Thyroid gland (tissue), 4 donors: ENCODE data around the gene MMP1.

Experiments used
- POLR2A ChIP-seq, 2 donors: fragments of 450-650 bp; IDR thresholded peaks; one replicate each; pipeline ENCODE4 v1.6.1; 2017; ENCODE audit warnings: antibody characterized with exemption in 2 of 2, mild to moderate bottlenecking in 2 of 2, moderate library complexity in 1 of 2
- TF ChIP-seq, protein P1 (sequence below), 6 experiments: fragments of 200-600 bp in 3 of 6; fragments of 450-650 bp in 3 of 6; sonication (generic) in 3 of 6; IDR thresholded peaks; one replicate each; pipeline ENCODE4 v1.5.1; 2016 to 2019; ENCODE audit warnings: antibody characterized with exemption in 6 of 6, mild to moderate bottlenecking in 2 of 6, inconsistent platforms in 1 of 6, moderate library complexity in 1 of 6

DNA sequence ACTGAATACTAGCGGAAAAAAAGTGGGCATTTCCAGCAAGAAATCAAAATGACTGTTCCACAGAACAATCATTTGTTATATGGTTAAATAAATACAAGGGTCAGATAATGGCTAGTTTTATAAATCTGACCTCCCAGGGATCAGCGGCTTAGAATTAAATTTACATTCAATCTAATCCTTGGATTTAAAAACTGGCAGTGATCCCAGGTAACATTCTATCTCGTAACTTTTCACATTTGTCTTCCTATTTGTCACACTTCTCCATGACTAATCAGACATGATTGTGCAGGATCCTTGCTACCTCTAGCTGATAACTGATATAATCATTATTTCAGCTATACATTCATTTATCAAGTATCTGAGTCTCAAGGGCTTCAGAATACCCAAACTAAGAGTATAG lies 48.3 kb upstream of the MMP1 start:
- TF ChIP-seq POLR2A (IDR thresholded peaks at IDR 0.05): no peak
- TF ChIP-seq, protein P1, sequence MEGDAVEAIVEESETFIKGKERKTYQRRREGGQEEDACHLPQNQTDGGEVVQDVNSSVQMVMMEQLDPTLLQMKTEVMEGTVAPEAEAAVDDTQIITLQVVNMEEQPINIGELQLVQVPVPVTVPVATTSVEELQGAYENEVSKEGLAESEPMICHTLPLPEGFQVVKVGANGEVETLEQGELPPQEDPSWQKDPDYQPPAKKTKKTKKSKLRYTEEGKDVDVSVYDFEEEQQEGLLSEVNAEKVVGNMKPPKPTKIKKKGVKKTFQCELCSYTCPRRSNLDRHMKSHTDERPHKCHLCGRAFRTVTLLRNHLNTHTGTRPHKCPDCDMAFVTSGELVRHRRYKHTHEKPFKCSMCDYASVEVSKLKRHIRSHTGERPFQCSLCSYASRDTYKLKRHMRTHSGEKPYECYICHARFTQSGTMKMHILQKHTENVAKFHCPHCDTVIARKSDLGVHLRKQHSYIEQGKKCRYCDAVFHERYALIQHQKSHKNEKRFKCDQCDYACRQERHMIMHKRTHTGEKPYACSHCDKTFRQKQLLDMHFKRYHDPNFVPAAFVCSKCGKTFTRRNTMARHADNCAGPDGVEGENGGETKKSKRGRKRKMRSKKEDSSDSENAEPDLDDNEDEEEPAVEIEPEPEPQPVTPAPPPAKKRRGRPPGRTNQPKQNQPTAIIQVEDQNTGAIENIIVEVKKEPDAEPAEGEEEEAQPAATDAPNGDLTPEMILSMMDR (IDR thresholded peaks at IDR 0.05): no peak
